Ecto neural progenitor cell (in vitro differentiated cells): ENCODE results near the gene TBC1D22A.
"Not testable (repeated sequence)": the region's sequence is repeated elsewhere in the genome, so short reads cannot be mapped to it uniquely, and the experiment has no call there.

ENCODE experiments used
- DNase-seq: peaks from one replicate; pipeline ENCODE4 v3.0.0-alpha.2; 2018; ENCODE audit warnings: low spot score

The TBC1D22A gene

DNA sequence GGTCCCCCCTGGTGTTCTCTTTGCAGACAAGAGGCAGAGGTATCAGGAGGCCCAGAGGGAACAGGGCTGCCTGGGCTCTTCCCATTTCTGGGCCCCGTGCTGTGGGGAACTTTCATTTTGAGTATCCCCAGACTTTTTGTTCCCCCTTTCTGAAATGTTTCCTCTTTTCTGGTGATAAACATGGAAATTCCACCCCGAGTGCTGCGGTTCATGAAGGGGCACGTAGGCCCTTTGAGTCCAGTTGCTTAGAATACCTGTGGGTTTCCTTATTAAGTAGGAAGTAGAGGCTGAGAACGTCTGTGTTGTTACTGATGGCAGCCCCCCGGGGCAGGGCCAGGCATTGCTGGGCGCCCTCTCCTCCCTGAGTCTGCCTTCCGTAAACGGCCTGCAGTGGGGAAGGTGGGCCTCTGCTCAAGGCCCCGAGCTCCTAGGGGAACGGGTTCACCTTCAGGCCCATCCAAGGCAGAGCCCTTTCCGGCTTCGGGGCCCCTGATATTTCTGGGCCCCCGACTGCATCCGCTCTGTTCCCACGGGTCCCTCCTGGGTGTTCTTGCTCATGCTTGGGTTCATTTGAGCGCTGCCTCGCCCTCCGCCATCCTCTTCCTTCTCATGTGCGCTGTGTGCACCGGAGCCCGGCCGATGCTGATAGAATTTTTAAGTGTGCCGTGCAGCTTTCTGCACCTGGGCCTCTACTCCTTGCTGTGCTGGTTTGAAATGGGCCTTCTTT is 12.0 kb downstream of the TBC1D22A start:
- no peak for DNase-seq

DNA sequence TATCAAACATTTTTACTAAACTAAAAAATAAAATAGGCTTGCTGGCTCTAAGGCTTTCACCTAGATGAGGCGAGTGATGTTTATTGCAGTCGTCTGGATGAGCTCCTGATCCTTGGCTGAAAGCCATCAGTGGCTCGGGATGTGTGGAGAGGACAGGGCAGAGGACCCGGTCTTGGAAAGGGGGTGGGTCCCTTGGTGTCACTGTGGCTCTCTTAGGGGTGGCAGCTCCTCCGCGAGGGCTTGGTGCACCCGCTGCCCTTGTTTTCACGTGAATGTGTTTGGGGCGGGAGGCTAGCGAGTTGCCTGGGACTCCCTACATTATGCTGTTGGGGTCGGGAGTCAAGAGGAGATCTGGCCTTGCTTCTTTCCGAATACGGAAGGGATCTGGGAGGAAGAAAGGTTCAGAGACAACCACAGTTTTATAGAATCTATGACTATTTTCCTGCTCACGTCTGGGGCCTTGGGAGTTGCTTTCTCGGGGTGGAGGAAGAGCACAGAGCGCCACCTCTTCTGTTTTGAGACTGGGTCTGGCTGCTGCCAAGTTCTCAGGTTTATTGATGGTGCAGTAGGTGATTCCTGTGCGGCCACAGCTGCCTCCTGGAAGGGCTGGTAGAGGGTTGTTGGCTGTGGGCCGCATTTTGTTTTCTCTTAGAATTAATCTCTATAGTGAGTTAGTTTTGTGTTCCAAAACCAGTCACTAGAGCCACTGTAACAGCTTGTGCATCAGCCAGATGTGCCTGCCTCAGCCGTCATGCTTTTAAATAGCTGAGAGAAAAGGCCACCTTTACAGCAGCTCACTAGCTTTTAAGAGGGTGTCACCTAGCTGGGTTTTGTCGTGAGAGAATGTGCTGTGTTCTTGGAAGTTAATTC is 12.8 kb downstream of the TBC1D22A start:
- no peak for DNase-seq

DNA sequence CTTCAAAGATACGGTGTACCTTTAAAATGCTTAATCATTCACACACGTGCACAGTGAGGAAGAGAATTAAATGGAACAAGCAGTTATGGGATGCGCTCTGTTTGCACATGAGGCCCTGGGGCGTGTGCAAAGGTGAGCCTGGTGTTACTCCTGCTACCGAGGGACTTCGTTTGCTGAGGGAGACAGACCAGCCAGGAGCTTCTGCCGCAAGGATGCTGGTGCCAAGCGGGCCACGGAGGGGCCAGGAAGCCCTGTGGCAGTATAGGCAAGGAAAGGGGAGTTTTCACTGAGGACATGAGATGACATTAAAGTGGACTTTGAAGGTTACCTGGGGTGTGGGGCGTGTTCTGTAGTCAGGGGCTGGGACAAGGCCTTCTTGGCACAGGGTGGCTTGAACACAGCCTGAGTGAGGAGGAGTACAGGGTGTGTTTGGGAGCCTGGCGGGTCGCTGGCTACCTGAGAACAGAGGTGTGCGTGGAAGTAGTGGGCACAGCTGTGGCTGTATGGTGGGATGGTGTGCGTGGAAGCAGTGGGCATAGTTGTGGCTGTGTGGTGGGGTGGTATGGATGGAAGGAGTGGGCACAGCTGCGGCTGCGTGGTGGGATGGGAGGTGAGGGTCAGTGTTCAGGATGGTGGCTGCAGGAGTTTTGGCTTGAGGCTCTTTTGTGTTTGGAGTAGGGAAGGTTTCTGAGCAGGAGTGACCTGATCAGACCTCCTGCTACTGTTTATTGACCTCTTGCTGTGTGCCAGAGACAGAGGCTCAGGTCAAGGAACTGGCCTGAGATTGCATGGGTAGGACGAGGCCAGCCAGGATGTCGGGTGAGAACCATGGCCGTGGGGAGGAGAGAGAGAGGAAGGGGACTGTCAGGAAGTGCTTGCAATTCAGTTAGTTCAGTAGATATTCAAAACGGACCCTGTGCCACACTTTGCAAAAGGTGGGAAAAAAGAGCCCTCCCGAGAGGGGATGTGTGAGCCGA is 13.7 kb downstream of the TBC1D22A start:
- DNase-seq = no peak

DNA sequence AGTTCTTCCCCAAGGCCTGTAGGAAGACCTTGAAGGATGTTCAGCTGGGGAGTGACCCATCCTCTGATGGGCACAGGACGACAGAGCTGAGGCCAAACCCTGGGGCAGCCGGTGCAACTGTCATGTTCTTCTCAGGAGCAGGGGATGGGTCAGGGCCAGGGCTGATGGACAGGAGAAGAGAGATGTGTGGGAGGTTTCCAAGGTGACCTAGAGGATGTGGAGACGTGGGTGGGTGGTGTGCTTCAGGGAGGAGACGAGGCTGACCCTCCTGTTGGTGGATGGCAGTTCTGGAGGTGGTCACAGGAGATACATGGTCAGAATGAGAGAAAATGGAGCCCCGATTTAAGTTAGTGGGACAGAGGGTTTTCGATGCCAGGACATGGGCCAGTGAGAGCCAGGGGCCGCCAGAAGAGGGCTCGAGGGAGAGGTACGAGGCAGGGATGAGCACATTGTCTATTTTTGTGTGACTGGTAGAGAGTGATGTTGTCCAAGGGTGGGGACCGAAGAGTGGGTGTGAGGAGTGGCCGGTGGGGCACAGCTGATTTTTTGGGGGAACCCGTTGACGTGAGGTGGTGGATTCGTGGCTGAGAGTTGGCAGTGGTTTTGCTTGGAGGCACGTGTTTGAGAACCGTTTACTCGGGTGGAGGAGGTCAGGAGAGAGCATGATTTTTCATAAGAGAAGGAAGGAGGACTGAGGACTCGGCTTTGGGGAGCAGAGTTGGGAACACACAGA is 14.6 kb downstream of the TBC1D22A start:
- DNase-seq = no peak

DNA sequence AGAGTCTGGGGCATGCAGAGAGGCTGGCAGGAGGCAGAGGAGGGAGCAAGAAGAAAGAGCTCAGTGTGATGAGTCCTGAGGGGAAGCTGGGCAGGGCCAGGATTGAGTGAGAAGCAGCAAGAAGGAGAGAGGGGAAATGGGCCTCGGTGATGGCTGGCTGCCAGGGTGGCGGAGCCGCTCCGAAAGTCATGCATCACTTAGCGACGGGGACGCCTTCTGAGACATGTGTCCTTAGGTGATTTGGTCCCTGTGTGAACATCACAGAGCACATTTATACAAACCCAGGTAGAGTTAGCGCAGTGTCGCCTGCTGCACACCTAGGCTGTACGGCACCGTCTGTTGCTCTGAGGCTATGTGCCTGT is 15.1 kb downstream of the TBC1D22A start:
- no peak for DNase-seq

DNA sequence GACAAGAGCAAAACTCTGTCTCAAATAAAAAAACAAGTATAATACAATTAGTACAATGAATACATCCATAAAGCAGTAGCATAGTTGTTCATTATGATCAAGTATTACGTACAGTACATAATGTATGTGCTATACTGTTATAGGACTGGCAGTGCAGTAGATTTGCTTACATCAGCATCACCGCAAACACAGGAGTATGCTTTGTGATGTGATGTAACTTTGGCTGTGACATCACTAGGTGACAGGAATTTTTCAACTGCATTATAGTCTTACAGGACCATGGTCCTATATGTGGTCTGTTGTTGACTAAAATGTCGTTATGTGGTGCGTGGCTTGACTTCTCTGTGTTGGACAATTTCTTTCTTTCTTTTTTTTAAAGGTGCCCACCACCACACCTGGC is 16.6 kb downstream of the TBC1D22A start:
- no peak for DNase-seq

DNA sequence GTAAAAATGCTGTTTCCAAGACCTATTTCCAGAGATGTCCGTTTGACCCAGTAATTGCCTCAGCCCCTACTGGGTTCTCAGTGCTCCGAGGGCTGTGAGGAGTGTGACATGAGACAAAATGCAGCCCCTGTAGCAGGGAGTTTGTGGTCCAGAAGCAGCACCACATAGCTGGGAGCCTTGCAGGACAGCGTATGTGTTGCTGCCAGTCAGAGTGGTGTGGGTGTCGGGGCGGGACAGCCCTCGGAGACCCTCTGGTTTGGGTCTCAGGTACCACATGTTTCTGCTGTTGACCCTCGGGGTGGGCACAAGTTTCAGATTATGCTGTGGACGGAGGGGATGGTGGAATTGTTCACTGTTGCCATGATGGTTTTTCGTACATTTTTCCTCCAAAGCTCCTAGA is 17.2 kb downstream of the TBC1D22A start:
- no peak for DNase-seq

DNA sequence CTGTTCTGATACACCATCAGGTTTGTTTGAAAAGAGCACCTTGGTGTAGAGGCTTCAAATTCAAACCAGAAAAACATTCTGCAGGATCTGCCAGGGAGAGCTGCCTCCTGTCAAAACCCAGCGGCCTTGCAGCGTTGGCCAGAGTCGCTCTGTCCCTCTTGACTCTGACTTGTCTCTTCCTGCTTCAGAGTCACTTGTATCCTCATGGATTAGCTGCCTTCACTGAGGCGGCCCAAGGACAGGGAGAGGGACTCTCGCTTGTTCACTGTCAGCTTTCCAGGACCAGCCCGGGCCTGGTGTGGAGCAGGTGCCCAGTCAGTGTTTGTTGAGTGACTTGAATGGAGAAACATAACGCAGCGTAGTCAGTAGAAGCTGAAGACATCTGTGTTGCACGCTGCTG is 18.0 kb downstream of the TBC1D22A start:
- DNase-seq = no peak

DNA sequence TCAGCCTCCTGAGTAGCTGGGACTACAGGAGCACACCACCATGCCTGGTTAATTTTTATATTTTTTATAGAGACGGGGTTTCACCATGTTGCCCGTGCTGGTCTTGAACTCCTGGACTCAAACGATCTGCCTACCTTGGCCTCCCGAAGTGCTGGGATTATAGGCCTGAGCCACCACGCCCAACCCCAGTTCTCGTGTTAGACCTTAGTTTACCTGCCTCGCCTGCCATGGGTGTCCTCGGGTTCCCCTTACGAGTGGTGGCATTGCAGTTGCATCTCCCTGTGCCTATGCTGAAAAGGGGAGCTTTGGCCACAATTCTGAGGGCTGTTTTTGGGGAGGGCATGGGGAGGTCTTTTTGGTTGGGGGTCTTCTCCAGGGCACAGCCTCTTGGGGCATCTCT is 18.8 kb downstream of the TBC1D22A start:
- DNase-seq = no peak

DNA sequence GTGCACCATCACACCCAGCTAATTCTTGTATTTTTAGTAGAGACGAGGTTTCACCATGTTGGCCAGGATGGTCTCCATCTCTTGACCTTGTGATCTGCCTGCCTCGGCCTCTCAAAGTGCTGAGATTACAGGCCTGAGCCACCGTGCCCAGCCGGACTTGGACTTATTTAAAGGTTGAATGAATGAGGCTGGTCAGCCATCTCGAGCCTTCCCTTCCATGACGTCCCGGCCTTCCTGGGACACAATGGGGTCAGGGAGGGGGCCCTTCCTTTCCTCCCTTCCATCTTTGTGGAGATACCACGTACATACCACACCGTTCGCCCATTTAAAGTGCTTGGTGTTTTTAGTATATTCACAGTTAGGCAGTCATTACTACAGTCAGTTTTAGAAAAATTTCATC is 19.8 kb downstream of the TBC1D22A start:
- DNase-seq = not testable (repeated sequence)

DNA sequence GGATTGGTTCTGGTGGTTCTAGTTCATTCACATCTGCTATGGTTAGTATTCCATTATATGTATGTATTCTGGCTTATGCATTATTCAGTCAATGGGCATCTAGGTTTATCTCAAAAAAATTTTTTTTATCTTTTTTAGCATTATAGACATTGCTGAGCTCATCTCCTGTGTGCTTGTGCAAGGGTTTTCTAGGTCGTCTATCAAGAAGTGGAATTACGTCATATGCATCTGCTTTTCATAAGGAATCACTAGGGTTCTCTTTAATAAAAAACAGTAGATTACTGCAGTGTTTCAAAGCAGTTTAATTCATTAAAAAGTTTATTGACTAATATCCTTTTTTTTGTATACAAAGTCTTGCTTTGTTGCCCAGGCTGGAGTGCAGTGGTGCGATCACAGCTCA is 21.3 kb downstream of the TBC1D22A start:
- no peak for DNase-seq

DNA sequence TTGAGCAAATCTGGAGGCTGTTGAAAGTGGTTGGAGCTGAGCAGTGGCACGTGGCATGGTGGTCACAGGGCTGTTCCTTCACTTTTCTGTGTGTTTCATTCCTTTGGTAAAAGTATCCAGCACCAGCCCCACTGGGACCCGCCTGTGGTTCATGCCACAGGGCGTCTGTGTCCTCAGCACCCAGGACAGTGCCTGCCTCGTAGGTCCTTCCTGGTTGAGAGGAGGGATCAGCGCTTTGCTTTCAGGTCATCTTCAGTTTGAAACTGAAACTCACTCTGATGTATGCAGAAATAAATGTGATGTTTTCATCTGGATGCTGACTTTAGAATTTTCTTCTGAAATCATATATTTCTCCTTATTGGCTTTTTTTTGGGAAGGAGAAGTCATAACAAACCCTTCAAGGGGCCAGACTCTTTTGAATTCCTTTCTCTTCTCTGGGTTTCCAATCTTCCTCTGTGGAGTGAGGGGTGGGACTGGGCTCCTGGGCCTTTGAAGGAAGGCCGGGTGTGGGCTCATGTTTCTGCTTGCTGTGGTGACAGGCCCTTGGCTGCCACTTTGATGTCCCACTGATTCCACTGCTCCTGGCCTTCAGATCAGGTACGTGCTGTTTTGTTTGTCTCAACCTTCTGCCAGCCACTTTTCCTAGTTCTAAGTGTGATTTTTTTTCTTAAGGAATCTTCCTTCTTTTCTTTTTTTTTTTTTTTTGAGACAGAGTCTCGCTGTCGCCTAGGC is 26.2 kb downstream of the TBC1D22A start:
- no peak for DNase-seq

DNA sequence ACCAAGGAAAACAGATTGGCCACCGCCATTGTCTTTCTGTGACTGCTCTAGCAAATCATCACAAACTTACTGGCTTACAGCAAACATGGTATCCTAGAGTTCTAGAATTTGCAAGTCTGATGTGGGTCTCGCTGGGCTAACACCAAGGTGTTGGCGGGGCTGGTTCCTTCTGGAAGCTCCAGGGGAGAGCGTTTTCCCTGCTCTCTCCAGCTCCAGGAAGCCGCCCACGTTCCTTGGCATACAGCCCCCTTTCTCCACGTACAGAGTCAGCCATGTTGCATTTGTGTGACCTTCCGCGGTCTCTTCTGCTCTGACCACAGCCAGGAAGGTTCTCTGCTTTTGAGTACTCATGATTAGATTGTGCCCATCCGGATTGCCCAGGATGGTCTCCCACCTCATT is 27.5 kb downstream of the TBC1D22A start:
- no peak for DNase-seq

DNA sequence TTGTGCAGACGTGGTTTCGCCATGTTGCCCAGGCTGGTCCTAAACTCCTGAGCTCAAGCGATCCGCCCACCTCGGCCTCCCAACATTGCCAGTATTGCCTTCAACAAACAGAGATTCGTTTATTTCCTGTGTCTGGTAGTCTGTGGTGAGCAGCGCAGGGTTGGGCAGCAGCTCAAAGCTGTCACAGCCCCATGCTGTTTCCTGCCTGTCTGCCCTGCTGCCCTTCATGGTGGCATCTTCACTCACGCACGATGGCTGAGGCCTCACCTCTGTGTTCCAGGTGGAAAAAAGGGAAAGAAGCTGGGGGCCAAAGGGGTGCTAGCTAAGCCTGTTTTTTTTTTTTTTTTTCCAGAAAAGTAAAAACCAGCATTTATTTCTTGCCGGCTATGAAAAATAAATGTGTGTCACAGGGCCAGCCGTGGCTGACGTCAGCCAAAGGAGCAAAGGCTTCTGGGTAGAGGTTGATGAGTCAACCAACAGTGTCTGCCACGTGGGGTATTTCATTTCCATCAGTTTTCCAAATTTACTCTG is 28.8 kb downstream of the TBC1D22A start:
- no peak for DNase-seq

DNA sequence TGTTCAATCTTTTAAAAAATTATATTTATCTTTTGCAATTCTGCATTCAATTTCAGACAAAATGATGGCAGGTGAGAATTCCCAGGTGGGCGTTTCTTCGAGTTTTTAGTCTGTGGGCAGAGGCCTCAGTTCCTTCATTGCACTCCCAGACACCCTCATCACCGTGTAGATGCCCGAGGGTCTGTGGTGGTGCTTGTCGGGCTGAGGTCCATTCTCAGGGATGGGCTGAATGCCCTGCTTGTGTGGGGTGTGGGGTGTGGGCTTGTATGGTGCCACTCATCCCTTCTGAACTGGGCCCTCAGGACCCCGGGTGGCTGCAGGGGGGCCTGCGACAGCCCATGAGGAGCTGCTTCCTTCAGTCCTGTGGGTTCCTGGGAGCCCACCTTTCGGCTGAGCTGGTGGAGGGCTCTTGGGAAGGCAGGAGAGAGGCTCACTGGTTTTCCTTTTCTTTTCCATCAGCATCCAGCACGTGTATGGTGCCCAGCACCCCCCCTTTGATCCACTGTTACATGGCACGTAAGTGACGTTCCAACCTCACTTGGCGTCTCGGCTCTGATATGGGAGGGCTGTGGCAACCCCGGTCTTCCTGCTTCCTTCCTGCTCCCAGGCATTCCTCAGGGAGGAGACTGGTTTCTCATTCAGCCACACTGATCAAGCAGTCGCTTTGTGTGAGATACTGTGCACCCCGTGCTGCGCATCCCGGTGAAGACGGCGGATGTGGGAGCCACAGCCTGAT is 29.8 kb downstream of the TBC1D22A start:
- no peak for DNase-seq

DNA sequence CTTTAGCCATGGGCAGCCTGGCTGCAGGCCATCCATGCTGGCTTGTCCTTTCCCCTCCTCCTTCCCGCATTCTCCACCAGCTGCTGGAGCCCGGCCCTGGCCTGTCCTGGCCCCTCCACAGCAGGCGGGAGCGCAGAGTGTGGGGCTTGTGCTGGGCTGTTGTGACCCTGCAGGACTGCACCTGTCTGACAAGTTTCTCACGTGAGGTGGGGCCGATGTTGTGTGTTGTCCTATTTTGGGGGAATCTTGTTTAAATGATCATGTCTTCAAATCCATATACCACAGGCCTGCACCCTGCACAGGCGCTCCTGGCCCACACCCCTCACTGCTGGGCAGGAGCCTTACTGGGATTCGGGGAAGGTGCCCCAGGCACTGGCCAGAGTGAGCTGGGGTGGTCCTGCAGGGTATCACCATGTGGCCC is 30.4 kb downstream of the TBC1D22A start:
- no peak for DNase-seq

DNA sequence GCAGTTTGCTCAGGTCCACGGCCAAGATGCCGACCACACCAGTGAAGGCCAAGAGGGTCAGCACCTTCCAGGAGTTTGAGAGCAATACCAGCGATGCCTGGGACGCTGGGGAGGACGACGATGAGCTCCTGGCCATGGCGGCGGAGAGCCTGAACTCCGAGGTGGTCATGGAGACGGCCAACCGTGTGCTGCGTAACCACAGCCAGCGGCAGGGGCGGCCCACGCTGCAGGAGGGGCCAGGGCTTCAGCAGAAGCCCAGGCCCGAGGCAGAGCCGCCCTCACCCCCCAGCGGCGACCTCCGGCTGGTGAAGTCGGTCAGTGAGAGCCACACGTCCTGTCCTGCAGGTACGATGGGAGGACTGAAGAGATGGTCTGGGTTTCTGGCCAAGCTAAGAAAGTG is 31.0 kb downstream of the TBC1D22A start:
- no peak for DNase-seq

DNA sequence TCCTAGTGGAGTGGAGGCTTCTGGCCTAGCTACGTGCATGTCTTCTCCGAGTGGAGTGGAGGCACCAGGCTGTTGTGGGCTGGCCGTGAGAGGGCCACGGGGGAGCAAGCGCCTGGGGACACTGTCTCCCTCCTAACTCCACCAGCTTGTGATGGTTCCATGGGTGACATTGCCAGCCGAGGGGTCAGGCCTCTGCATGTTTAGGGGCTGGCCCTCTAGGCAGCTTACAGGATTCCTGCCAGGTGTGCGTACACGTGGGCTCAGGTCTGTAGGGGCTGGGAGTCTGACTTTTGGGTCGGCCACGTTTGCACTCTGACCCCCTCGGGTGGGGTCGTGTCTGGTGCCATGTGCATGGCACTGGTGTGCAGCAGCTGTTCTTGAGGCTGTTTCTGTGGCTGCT is 31.6 kb downstream of the TBC1D22A start:
- DNase-seq = no peak

DNA sequence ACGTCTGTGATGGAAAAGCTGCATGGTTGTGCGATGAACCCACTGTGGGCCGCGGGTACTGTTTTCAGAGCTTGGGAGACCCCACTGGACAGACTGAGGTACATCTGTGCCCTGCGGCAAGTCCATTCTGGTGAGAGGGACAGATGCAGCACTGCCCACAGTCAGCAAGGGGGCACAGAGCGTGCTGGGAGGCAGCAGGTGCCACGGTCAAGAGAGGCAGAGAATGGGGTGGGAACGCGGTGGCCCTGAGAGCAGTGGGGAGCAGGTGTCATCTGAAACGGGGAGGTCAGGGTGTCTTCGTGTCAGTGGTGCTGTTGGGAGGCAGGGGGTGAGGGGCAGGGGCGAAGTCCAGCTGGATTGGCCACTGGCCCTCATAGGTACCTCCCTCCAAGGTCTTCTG is 32.0 kb downstream of the TBC1D22A start:
- no peak for DNase-seq

DNA sequence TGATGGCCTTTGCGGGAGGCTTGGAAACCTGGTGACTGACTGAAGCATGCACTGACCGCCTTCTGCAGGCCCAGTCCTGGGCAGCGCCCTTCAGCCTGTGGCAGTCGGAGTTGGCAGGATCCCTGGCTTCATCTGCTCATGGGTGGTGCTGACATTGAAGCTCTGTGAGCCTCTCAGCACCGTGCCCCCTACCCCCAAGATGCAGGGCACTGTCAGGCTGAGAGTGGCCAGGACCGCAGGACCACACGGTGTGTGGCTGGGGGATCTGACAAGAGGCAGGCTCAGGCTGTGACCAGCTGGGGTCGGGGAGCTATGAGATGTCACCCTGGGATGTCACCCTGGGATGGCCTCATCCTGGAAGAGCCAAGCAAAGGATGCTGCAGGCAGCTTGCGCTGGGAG is 32.7 kb downstream of the TBC1D22A start:
- no peak for DNase-seq
